ENCODE results near the gene CREG1.
"Not testable (repeated sequence)": the region's sequence is repeated elsewhere in the genome, so short reads cannot be mapped to it uniquely, and the experiment has no call there.

The CREG1 gene

GRCh38 chr1:167564612-167565270, 11.2 kb upstream of the CREG1 start:
- no peak for DNase-seq (ENCODE audit: low spot score)

GRCh38 chr1:167563579-167564246, 10.2 kb upstream of the CREG1 start:
- DNase-seq (ENCODE audit: low spot score) = no peak

GRCh38 chr1:167562702-167563101, 9.1 kb upstream of the CREG1 start:
- no peak for DNase-seq (ENCODE audit: low spot score)

GRCh38 chr1:167561753-167562152, 8.2 kb upstream of the CREG1 start:
- no peak for DNase-seq (ENCODE audit: low spot score)

- peak; percentile 67 for DNase-seq (ENCODE audit: low spot score)
Measured at GRCh38 chr1:167555971-167556714, 2.6 kb upstream of the CREG1 start.

- not testable (repeated sequence) for DNase-seq (ENCODE audit: low spot score)
Measured at GRCh38 chr1:167555072-167555471, 1.5 kb upstream of the CREG1 start.

- DNase-seq (ENCODE audit: low spot score) = no peak
Measured at GRCh38 chr1:167554028-167554779, 642 bp upstream of the CREG1 start.

- no peak for DNase-seq (ENCODE audit: low spot score)
Measured at GRCh38 chr1:167551362-167551761, 2.2 kb downstream of the CREG1 start.

- DNase-seq (ENCODE audit: low spot score) = peak; percentile 29
Measured at GRCh38 chr1:167548059-167548932, 5.3 kb downstream of the CREG1 start.

- DNase-seq (ENCODE audit: low spot score) = no peak
Measured at GRCh38 chr1:167546935-167547334, 6.6 kb downstream of the CREG1 start.

- no peak for DNase-seq (ENCODE audit: low spot score)
Measured at GRCh38 chr1:167545349-167545748, 8.2 kb downstream of the CREG1 start.

- DNase-seq (ENCODE audit: low spot score) = no peak
Measured at GRCh38 chr1:167544447-167545093, 9.0 kb downstream of the CREG1 start.

- no peak for DNase-seq (ENCODE audit: low spot score)
Measured at GRCh38 chr1:167543199-167543990, 10.2 kb downstream of the CREG1 start.

- DNase-seq (ENCODE audit: low spot score) = no peak
Measured at GRCh38 chr1:167542109-167543032, 11.2 kb downstream of the CREG1 start.

- no peak for DNase-seq (ENCODE audit: low spot score)
Measured at GRCh38 chr1:167541610-167542009, 12.0 kb downstream of the CREG1 start.

- DNase-seq (ENCODE audit: low spot score) = no peak
Measured at GRCh38 chr1:167541003-167541402, 12.6 kb downstream of the CREG1 start.

GRCh38 chr1:167538657-167539056, 14.9 kb downstream of the CREG1 start:
- DNase-seq (ENCODE audit: low spot score) = peak; percentile 25

- DNase-seq (ENCODE audit: low spot score) = peak; percentile 84
Measured at GRCh38 chr1:167533851-167534300, 19.7 kb downstream of the CREG1 start.

Data from AG08396 (cell line).